H9 (cell line): Measurements from ENCODE around the gene HECTD1. TPM values are rescaled to one million over a fixed set of nuclear protein-coding genes. Genes with fewer than 3 reads are reported as not detected.

ENCODE experiments used
- DNase-seq: peaks from one replicate; pipeline ENCODE4 v3.0.0-alpha.2; 2017
- H2AFZ ChIP-seq: one replicate; pipeline ENCODE4 v1.6.1; 2013; ENCODE audit warnings: mild to moderate bottlenecking, low read length, control low read depth, moderate library complexity
- H2AK5ac ChIP-seq: 2 replicates; pipeline ENCODE4 v1.6.1; 2013; ENCODE audit warnings: low read length, control low read depth, mixed read lengths; ENCODE audit not compliant: insufficient read length
- H2BK120ac ChIP-seq: one replicate; pipeline ENCODE4 v1.6.1; 2013; ENCODE audit warnings: low read depth, mild to moderate bottlenecking, low read length, control low read depth, inconsistent platforms; ENCODE audit not compliant: poor library complexity, severe bottlenecking
- H2BK12ac ChIP-seq: 2 replicates; pipeline ENCODE4 v1.6.1; 2013; ENCODE audit warnings: low read length, control low read depth, mixed read lengths, low read depth; ENCODE audit not compliant: insufficient read length
- H2BK15ac ChIP-seq: 2 replicates; pipeline ENCODE4 v1.6.1; 2013; ENCODE audit warnings: low read depth, low read length, control low read depth
- H2BK20ac ChIP-seq: one replicate; pipeline ENCODE4 v1.6.1; 2013; ENCODE audit warnings: low read depth, mild to moderate bottlenecking, low read length, control low read depth, inconsistent platforms; ENCODE audit not compliant: poor library complexity, severe bottlenecking
- H2BK5ac ChIP-seq: 2 replicates; pipeline ENCODE4 v1.6.1; 2013; ENCODE audit warnings: low read length, control low read depth, mixed read lengths; ENCODE audit not compliant: insufficient read length
- H3K14ac ChIP-seq: 2 replicates; pipeline ENCODE4 v1.6.1; 2013; ENCODE audit warnings: low read length, control low read depth; ENCODE audit not compliant: insufficient read depth
- H3K18ac ChIP-seq: 2 replicates; pipeline ENCODE4 v1.6.1; 2013; ENCODE audit warnings: low read depth, mild to moderate bottlenecking, mixed read lengths, low read length, control low read depth; ENCODE audit not compliant: insufficient read length
- H3K23ac ChIP-seq: 2 replicates; pipeline ENCODE4 v1.6.1; 2013; ENCODE audit warnings: low read length, control low read depth, mixed read lengths, low read depth; ENCODE audit not compliant: insufficient read length
- H3K23me2 ChIP-seq: 2 replicates; pipeline ENCODE4 v1.6.1; 2013; ENCODE audit warnings: low read depth, mild to moderate bottlenecking, mixed read lengths, low read length, control low read depth; ENCODE audit not compliant: insufficient read length, poor library complexity, severe bottlenecking
- H3K27ac ChIP-seq: 2 replicates; pipeline ENCODE4 v1.5.1; 2013; ENCODE audit warnings: low read length, control low read depth, mixed read lengths, low read depth; ENCODE audit not compliant: insufficient read length
- H3K27me3 ChIP-seq: 2 replicates; pipeline ENCODE4 v1.6.1; 2013; ENCODE audit warnings: low read length, control low read depth, inconsistent platforms; ENCODE audit not compliant: insufficient read depth
- H3K4ac ChIP-seq: 2 replicates; pipeline ENCODE4 v1.6.1; 2013; ENCODE audit warnings: low read depth, mild to moderate bottlenecking, control low read depth, inconsistent platforms, low read length, moderate library complexity
- H3K4me1 ChIP-seq: 2 replicates; pipeline ENCODE4 v1.6.1; 2013; ENCODE audit warnings: low read length, control low read depth, inconsistent platforms; ENCODE audit not compliant: insufficient read depth
- H3K4me2 ChIP-seq: 2 replicates; pipeline ENCODE4 v1.6.1; 2013; ENCODE audit warnings: low read length, control low read depth, mixed read lengths; ENCODE audit not compliant: insufficient read length, insufficient read depth
- H3K56ac ChIP-seq: 2 replicates; pipeline ENCODE4 v1.6.1; 2013; ENCODE audit warnings: low read depth, mild to moderate bottlenecking, mixed read lengths, low read length, control low read depth; ENCODE audit not compliant: insufficient read length
- H3K79me1 ChIP-seq: 2 replicates; pipeline ENCODE4 v1.6.1; 2013; ENCODE audit warnings: low read depth, mild to moderate bottlenecking, moderate library complexity, low read length, control low read depth, inconsistent platforms; ENCODE audit not compliant: insufficient read depth, poor library complexity, severe bottlenecking
- H3K79me2 ChIP-seq: 2 replicates; pipeline ENCODE4 v1.6.1; 2013; ENCODE audit warnings: low read length, control low read depth, inconsistent platforms; ENCODE audit not compliant: insufficient read depth
- H3K9ac ChIP-seq: 2 replicates; pipeline ENCODE4 v1.6.1; 2013; ENCODE audit warnings: low read length, control low read depth, mixed read lengths; ENCODE audit not compliant: insufficient read length; ENCODE audit errors: extremely low read depth
- H3K9me3 ChIP-seq: one replicate; pipeline ENCODE4 v1.6.1; 2013; ENCODE audit warnings: low read depth, low read length, inconsistent platforms; ENCODE audit not compliant: control insufficient read depth
- H3T11ph ChIP-seq: one replicate; pipeline ENCODE4 v1.6.1; 2013; ENCODE audit warnings: mild to moderate bottlenecking, low read length, control low read depth, inconsistent platforms
- H4K20me1 ChIP-seq: one replicate; pipeline ENCODE4 v1.6.1; 2013; ENCODE audit not compliant: control insufficient read depth, insufficient read length, insufficient read depth
- H4K5ac ChIP-seq: 2 replicates; pipeline ENCODE4 v1.6.1; 2013; ENCODE audit warnings: low read depth, mild to moderate bottlenecking, mixed read lengths, low read length, control low read depth; ENCODE audit not compliant: insufficient read length
- H4K8ac ChIP-seq: replicated peaks from 2 replicates; pipeline ENCODE4 v1.6.1; 2013; ENCODE audit warnings: low read length, control low read depth, mixed read lengths, low read depth; ENCODE audit not compliant: insufficient read length
- H4K91ac ChIP-seq: 2 replicates; pipeline ENCODE4 v1.6.1; 2013; ENCODE audit warnings: low read depth, mild to moderate bottlenecking, moderate library complexity, mixed read lengths, low read length, control low read depth; ENCODE audit not compliant: insufficient read length
- H3K27ac Mint-ChIP-seq, 3 experiments: 2 replicates in 2 of 3; 3 replicates in 1 of 3; pipeline ENCODE4 v1.8.0; 2020 to 2021; ENCODE audit warnings: mixed read lengths in 3 of 3, mild to moderate bottlenecking in 1 of 3, moderate library complexity in 1 of 3
- H3K27me3 Mint-ChIP-seq: 2 replicates; pipeline ENCODE4 v1.8.0; 2021; ENCODE audit warnings: low read depth, mild to moderate bottlenecking, moderate library complexity, mixed read lengths
- H3K36me3 Mint-ChIP-seq, 3 experiments: 2 replicates in 2 of 3; 3 replicates in 1 of 3; pipeline ENCODE4 v1.8.0; 2020 to 2021; ENCODE audit warnings: low read depth in 3 of 3, mixed read lengths in 3 of 3; ENCODE audit not compliant: insufficient read depth in 1 of 3
- H3K4me1 Mint-ChIP-seq, 2 experiments: 2 replicates each; pipeline ENCODE4 v1.8.0; 2020; ENCODE audit warnings: mixed read lengths in 2 of 2
- H3K4me3 Mint-ChIP-seq, 2 experiments: 2 replicates in 1 of 2; 3 replicates in 1 of 2; pipeline ENCODE4 v1.8.0; 2020 to 2021; ENCODE audit warnings: mild to moderate bottlenecking in 2 of 2, mixed read lengths in 2 of 2, moderate library complexity in 1 of 2
- H3K9me3 Mint-ChIP-seq, 2 experiments: 2 replicates in 1 of 2; 3 replicates in 1 of 2; pipeline ENCODE4 v1.8.0; 2020; ENCODE audit warnings: mild to moderate bottlenecking in 2 of 2, mixed read lengths in 2 of 2, moderate library complexity in 1 of 2
- WGBS: extraction: QIAGEN DNeasy Blood & Tissue Kit; methylation state at CpG from one replicate; pipeline ENCODE4 v1.1.7; 2013; ENCODE audit warnings: missing lambda C conversion rate, low lambda C conversion rate, mixed read lengths; ENCODE audit not compliant: insufficient read length; ENCODE audit errors: extremely low coverage; 5-methylcytosine and 5-hydroxymethylcytosine counted together
- total RNA-seq: library from RNA; stranded (reverse); gene quantifications from 2 replicates; pipeline ENCODE4 v1.2.1, GENCODE V29; 2021
- TF ChIP-seq, protein P1 (sequence below): fragments of 200-600 bp; sonication (generic); conservative IDR thresholded peaks from 3 replicates; pipeline ENCODE4 v1.8.0; 2021; ENCODE audit warnings: antibody characterized with exemption, mild to moderate bottlenecking

HECTD1 gene
- total RNA-seq, 1 experiment from 2014 or later: 135 TPM

DNA sequence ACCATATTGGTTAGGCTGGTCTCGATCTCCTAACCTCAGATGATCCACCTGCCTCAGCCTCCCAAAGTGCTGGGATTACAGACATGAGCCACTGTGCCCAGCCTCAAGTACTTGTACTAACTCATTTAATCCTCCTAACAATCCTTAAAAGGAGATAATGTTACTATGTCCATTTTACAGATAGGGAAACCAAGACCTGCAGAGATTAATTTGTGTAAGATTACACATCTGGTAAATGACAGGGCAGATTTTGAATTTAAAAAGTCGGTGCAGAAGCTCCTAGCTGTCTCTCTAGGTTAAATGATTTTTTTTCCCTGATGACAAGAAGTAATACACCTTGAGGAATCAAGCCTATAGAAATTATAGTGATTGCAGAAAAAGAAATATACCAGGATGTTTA is 13.7 kb upstream of the HECTD1 start:
- Mint-ChIP-seq H3K27me3 (no peaks in the 10 kb centered on the region), H3K36me3 (no peaks in the 10 kb centered on the region), H3K27ac (no peak overlapping the region), H3K9me3 (no peaks in the 10 kb centered on the region), H3K4me1 (no peaks in the 10 kb centered on the region), H3K4me3 (no peak overlapping the region)
- Histone ChIP-seq H3K79me1 (no peaks in the 10 kb centered on the region), H2BK12ac (no peak overlapping the region), H2BK120ac (no peak overlapping the region), H2AFZ (no peak overlapping the region), H3K4me1 (no peaks in the 10 kb centered on the region), H3K9ac (no peak overlapping the region), H3K4ac (no peak overlapping the region), H3K79me2 (no peaks in the 10 kb centered on the region), H4K8ac (no peak overlapping the region), H3K4me2 (no peak overlapping the region), H3K56ac (no peak overlapping the region), H3K27ac (no peak overlapping the region), H2BK15ac (no peak overlapping the region), H4K91ac (no peak overlapping the region), H3K9me3 (no peaks in the 10 kb centered on the region), H2BK5ac (no peak overlapping the region), H3T11ph (no peak overlapping the region), H3K23me2 (no peaks in the 10 kb centered on the region), H3K23ac (no peak overlapping the region), H4K5ac (no peak overlapping the region), H2BK20ac (no peak overlapping the region), H4K20me1 (no peaks in the 10 kb centered on the region), H3K14ac (no peak overlapping the region), H2AK5ac (no peak overlapping the region), H3K18ac (no peak overlapping the region), H3K27me3 (no peaks in the 10 kb centered on the region)
- TF ChIP-seq, protein P1, sequence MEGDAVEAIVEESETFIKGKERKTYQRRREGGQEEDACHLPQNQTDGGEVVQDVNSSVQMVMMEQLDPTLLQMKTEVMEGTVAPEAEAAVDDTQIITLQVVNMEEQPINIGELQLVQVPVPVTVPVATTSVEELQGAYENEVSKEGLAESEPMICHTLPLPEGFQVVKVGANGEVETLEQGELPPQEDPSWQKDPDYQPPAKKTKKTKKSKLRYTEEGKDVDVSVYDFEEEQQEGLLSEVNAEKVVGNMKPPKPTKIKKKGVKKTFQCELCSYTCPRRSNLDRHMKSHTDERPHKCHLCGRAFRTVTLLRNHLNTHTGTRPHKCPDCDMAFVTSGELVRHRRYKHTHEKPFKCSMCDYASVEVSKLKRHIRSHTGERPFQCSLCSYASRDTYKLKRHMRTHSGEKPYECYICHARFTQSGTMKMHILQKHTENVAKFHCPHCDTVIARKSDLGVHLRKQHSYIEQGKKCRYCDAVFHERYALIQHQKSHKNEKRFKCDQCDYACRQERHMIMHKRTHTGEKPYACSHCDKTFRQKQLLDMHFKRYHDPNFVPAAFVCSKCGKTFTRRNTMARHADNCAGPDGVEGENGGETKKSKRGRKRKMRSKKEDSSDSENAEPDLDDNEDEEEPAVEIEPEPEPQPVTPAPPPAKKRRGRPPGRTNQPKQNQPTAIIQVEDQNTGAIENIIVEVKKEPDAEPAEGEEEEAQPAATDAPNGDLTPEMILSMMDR: no peak
- no peak for DNase-seq
- no CpG with 5 or more reads among the region's 2 CpGs for WGBS
